HG02938 (cell line): Measurements from ENCODE around the gene ANKRD55.
"Not testable (repeated sequence)": the region's sequence is repeated elsewhere in the genome, so short reads cannot be mapped to it uniquely, and the experiment has no call there.

Experiments used
- ATAC-seq: cut with Tn5 transposase; IDR thresholded peaks from one replicate; pipeline ENCODE4 v1.9.1; 2021; ENCODE audit warnings: mild to moderate bottlenecking, moderate library complexity; ENCODE audit not compliant: unreplicated experiment

Gene ANKRD55

DNA sequence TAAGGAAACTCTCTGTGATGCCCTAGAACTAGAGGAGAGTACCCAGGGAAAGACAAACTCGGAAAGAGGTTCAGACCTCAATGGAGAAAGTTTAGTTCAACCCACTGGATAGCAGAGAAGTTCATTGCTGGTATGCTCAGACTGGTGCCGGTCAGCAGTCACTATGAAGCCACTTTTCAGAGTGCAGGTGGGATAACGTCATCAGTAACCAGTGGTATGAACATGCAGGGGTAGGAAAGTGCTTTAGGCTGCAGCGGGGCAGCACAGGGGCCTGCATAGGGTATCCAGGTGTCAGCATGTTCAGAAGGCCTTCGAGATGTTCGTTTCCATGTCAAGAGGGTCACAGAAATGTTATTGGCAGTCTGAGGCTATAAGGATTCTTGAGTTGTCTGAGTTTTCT, 20.8 kb upstream of the ANKRD55 start:
- ATAC-seq = no peak

DNA sequence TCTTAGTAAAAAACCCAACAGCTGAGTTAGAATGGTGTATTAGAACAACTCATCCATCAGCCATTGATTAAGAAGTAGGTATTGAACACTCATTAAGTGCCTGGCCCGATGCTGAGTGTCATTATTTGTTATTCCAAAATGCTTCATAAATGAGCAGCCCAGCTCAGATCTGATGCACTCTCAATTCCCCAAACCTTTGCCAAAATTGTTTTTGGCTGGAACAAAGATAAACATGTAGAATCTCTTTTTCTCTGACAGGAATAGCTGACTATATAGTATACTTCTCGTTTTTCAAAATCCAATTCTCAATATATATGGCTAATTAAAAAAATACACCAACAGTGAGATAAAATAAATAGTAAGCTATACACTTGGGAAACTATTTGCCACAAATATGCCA, 20.0 kb upstream of the ANKRD55 start:
- no peak for ATAC-seq

DNA sequence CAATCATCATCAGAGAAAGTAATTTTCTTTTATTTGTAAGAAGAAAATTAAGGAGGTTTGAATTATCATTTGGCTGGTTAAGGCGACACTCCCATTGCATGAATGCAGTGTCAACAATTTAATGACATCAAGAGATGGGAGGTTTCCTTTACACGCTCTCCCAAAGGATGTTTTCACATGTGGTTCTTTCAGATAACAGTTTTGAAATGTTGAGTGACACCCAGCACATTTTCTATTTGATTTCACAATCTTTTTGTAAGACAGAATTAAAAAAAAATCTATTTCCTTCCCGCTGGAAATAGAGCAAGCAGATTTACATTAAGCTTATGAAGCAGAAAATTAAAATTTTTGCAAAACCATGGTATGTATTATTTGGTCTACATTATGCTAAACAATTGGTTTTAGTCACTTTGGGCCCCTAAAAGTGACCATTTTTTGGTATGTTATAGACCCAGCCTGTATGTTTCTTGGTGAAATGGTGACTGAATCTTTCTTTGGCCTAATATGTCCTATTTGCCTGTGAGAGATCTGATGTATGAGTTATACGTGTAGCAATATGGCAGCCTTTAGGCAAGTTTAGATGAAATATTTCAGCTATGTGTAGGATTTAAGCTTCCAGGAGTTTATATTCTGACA, 18.9 kb upstream of the ANKRD55 start:
- ATAC-seq = no peak

DNA sequence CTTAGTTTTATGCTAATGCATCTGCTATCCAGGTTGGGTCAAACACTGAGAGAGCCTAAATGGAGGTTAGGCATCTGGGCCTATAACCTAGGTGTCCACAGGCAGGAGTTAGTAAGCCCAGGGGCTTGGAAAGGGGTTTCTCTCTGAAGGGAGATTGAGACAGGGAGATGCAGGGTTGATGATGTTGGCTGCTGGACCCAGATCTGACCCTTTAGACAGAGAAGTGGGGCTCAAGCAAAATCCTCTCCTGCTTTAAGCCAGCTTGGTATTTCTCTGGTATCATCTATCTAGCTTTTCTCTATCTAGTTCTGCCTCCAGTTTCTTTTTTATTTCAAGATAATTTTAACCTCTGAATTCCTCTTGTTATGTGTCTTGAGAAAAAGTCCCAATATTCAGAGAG, 18.3 kb upstream of the ANKRD55 start:
- ATAC-seq = no peak

DNA sequence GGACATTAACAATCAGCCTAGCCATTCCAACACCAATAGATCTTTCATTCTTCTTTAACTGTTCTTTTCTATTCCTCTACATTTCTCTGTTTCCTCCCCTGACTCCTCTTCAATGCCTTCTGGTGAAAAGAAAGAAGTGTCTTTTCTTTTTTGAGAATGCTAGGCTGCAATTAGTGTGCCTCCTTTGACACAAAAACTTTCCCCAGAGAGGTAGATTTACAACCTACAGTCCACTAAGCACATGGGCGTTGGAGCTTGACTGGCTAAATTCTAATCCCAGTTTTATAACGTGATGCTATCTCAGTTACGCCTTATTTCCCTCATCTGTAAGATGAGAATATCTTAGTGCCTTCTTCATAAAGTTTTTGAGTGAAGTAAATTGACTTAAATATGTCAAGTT, 16.9 kb upstream of the ANKRD55 start:
- ATAC-seq = no peak

DNA sequence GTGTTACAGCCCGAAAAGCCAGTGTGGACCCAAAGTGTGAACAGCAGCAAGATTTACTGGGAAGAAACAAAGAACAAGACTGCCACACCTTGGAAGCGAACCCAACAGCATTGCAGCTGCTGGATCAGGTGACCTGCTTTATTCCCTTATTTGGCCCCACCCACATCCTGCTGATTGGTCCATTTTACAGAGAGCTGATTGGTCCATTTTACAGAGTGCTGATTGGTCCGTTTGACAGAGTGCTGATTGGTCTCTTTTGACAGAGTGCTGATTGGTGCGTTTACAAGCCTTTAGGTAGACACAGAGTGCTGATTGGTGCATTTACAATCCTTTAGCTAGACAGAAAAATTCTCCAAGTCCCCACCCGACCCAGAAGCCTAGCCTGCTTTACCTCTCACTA, 16.0 kb upstream of the ANKRD55 start:
- ATAC-seq = not testable (repeated sequence)

DNA sequence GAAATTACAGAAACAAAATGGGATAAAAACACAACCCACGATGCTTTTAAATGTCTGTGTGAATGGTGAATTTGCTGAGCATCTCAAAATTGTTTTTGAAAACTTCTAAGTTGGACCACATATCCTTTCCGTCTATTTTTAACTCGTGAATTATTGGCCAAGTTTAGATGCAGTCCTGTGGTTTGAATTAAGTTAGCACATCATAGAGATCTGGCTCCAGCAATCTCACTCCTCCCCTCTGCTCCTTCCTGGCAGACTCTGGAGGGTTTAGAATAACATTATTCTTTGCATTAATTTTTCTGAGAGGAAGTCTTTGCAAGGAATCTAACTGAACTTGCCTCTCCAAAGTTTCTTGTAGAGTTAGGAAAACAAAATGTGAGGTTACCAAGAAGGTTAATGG, 14.5 kb upstream of the ANKRD55 start:
- ATAC-seq = no peak

DNA sequence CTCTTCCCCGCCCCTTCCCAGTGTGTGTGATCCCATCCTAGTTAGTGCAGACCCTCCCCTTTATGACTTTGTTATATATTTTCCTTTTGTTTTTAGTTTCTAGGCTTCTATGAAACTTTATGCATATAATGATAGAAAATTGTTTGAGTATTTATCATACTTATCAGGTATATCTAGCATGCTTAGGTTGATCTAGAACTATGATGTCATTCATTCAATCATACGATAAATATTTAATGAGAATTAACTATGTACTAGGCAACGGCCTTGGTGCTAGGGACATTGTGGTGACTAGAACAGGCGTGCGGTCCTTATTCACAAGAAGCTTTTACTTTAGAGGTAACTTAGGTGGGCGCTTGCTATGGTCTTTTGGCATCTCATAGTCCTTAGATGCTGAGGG, 13.6 kb upstream of the ANKRD55 start:
- no peak for ATAC-seq

DNA sequence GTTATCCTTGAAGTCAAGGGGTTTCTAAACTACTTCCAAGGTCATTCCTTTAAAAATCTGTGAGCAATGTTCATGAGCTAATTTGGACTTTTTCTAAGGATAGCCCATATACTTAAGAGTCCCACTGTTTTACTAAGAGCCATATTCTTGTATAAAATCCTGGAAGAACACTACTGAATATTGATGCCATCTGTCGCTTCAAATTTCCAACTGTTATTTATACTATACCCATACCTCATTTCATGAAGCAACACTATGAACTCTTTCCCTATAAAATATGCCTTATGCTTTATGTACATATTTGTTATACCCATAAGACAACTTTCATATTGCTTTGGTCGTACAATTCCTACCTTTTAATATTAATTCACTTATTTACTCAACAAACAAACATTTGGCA, 12.4 kb upstream of the ANKRD55 start:
- no peak for ATAC-seq

DNA sequence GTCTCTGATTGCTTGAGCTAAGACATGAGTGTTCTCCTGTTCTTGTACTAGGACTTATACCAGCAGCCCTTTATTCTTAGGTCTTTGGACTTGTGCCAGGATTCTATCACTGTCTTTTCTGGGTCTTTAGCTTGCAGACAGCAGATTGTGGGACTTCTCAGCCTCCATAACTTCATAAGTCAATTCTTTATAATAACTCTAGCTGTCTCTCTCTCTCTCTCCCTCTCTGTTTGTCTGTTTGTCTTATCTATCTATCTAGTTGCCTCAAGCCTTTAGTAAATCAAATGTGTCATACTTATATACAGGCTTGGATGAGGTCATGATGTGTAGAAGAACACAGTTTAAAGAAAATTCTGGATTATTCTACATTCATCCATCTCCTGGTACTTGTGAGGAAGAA, 11.5 kb upstream of the ANKRD55 start:
- ATAC-seq = no peak

DNA sequence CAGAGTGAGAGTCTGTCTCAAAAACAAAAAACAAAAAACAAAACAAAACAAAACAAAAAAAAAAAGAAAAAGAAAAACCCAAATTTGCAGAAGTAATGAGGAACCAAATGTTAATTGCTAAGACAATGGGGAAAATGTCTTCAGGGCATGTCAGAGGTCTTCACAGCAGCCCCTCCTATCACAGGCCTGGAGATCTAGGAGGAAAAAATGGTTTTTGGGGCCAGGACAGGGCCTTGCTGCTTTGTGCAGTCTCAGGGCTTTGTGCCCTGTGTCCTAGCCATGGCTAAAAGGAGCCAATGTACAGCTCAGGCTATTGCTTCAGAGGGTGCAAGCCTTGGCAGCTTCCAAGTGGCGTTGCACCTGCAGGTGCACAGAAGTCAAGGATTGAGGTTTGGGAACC, 9.1 kb upstream of the ANKRD55 start:
- not testable (repeated sequence) for ATAC-seq

DNA sequence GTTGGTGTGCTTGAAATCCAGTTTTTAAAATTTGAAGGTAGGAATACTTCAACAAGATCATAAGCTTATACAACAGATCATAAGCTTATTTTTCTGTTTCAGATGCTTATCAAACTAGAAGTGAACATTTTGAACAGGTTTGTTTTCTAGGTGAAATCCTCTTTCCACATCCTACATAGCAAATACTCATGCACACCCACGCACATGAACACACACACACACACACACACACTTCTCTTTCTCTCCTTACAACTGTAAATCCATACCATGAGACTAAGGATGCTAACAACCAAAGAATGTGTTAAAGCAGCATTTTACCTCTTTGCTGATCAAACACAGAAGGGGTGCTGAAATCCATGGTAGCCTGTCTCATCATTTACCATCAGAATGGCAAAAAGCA, 592 bp downstream of the ANKRD55 start:
- no peak for ATAC-seq

DNA sequence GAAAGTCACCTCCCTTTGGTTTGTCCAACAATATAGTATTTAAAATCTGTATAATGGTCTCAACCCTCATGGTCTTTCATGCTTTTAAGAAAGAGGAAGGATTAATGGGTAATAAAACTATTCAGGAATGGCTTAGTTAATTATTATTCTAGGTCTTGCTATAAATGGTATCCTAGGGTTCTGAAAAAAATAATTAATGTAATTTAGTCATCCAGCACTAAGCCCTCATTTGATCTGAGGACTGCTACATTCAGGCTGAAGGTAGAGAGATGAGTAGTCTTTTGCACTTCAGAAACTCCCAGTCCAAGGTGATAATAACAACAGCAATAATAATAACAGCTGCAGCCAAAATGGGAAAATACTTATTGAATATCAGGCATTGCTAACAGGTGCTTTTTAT, 2.6 kb downstream of the ANKRD55 start:
- no peak for ATAC-seq

DNA sequence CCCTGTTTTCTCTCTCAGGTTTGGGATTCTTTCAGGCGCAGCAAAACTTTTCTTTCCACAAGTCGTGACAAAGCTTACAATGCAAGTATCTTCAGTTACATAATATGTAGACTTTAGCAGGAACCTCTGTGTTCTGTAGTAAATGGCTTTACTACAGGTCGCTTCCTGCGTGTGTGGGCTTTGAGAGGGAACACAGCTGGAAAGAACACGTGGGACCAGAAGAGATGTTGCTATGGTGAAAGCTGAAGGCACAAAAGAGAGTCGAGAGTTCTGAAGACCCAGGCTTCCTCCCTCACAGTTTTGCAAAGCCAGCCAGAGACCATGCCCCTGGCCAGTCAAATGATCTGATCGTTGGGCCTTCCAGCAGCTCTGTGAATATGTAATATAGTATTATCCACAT, 4.0 kb downstream of the ANKRD55 start:
- no peak for ATAC-seq

DNA sequence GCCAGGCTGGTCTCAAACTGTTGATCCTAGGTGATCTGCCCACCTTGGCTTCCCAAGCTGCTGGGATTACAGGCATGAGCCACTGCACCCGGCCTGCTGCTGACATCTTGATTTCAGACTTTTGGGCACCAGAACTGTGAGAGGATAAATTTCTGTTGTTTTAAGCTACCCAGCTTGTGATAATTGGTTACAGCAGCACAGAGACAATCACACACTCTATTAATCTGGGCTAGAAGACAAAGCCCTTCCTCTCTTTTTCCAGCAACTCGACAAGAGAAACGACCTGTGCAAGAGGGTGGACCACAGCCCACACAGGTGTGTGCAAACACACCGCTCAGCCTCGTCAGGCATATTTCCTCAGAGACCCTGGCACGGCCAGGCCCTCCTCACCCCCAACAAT, 4.5 kb downstream of the ANKRD55 start:
- no peak for ATAC-seq

DNA sequence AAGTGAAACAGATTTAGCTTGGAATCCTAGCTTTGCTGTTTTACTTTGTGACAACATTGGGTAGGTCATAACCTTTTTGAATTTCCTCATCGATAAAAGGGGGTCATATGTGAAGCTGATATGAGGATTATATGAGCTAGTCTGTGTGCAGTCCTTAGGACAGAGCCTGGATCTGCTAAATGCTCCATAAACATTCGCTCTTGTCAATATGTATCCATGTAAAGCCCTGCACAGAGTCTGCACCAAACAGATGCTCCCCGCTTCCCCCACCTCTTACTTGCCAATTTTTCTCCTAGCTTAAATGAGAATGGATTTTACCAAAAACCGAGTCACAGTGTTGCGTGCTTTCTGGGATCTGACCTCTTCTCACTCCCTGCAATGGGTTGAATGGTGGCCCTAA, 5.4 kb downstream of the ANKRD55 start:
- ATAC-seq = no peak

DNA sequence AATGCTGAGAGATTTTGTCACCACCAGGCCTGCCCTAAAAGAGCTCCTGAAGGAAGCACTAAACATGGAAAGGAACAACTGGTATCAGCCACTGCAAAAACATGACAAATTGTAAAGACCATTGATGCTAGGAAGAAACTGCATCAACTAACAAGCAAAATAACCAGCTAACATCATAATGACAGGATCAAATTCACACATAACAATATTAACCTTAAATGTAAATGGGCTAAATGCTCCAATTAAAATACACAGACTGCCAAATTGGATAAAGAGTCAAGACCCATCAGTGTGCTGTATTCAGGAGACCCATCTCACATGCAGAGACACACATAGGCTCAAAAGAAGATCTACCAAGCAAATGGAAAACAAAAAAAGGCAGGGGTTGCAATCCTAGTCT, 9.8 kb downstream of the ANKRD55 start:
- ATAC-seq = not testable (repeated sequence)

DNA sequence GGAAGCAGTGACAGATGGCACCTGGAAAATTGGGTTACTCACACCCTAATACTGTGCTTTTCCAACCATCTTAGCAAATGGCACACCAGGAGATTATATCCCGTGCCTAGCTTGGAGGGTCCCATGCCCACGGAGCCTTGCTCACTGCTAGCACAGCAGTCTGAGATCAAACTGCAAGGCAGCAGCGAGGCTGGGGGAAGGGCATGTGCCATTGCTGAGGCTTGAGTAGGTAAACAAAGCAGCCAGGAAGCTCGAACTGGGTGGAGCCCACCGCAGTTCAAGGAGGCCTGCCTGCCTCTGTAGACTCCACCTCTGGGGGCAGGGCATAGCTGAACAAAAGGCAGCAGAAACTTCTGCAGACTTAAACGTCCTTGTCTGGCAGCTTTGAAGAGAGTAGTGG, 11.5 kb downstream of the ANKRD55 start:
- ATAC-seq = not testable (repeated sequence)

DNA sequence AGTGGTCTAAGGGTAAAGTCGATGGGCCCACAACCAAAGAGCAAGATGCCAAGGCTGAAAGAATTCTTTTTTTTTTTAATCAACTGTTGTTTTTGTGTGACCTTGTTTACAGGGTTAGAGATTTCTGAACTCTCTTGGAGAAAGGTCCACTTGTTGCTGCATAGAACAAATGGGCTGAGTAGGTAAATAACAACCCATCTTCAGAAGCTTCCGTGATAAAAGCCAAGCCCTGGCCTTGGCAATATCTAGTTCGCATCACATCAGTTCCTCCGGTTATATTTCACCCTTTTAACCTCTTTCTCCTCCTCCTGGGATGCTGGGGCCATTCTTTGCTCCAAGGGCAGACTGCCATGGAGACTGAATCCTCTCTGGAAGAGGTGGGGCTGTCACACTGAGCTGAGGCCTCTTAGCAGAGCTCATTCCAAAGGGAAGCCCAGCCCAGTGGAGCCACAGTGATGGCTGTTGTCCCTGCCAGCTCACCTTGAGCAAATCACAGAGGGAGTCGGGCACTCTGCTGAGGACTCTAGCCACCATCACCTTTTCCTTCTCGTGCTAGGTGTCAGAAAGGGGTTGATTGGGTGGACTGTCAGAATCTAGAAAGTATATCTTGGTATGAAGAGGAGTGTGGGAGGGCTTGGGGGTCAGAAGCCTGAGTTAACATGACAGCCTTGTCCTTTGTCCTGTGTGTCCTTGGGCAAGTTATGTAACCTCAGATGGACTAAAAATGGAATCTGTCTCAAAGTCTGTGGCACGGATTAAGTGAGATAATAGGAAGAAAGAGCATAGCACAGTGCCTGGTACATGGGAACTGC, 17.9 kb downstream of the ANKRD55 start:
- ATAC-seq = no peak

DNA sequence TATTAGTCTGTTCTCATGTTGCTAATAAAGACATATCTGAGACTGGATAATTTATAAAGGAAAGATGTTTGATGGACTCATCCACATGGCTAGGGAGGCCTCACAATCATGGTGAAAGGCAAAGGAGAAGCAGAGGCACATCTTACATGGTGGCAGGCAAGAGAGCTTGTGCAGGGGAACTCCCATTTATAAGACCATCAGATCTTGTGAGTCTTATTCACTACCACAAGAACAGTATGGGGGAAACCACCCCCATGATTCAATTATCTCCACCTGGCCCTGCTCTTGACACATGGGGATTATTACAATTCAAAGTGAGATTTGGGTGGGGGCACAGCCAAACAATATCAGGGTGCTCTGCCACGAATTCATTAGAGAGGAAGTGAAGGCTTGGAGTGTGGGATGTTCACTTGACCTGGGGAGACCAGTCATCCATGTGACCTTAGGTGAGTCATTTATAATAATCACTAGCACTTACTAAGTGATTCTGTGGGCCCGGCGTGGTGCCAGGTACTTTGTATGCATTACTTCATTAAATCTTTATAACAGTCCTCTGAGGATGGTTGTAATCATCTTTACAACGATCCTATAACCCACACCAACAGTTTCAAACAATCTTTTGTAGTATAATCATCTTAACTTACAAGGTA, 19.1 kb downstream of the ANKRD55 start:
- not testable (repeated sequence) for ATAC-seq

DNA sequence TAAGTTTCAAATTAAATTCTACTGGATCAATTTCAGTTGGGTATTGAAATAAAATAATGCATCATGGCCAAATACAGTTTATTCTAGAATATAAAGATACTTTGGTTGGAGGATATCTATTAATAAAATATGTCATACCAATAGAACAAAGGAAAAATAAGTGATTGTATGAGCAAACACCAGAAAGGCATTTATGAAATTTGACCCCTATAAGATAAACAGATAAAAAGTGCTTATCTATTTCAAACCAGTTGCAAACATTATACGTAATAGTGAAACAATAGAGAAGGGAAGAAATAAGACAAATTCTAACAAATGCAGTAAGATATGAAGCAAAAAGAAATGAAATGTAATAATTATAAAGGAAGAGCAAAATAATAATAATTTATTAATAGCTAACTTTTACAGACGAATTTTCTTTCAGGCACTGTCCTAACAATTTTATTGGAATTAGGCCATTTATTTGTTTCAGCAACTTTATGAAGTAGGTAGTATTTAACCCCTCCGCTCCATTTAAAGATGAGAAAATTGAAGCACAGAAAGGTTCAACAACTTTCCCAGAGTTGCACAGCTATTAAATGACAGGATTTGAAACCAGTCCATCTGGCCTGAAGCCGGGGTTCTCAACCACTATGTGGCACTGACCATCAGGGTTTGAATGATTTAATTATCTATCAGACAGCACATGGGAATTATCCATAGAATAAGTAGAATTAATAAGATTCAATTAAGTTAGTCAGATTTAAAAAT, 20.8 kb downstream of the ANKRD55 start:
- no peak for ATAC-seq
